ENCODE measurements around the gene RANBP2.
A peak's percentile ranks its signal among the peaks of the same experiment; 100 is the strongest.

RANBP2 gene

GRCh38 chr2:108778857-108779256 lies 59.6 kb downstream of the RANBP2 start:
- DNase-seq = no peak

- DNase-seq = no peak
Measured at GRCh38 chr2:108786008-108786353, 66.7 kb downstream of the RANBP2 start.

- DNase-seq = peak; percentile 93
Measured at GRCh38 chr2:108786354-108787215, 67.3 kb downstream of the RANBP2 start, which contains the start of gene CCDC138. Gene CCDC138 (plus strand): TSS chr2:108786771. CDS start chr2:108786823, 52 bp downstream.

GRCh38 chr2:108787216-108787541 lies 67.9 kb downstream of the RANBP2 start:
- peak; percentile 44 for DNase-seq

GRCh38 chr2:108803045-108803736 lies 83.9 kb downstream of the RANBP2 start:
- DNase-seq = no peak

GRCh38 chr2:108805032-108805431 lies 85.8 kb downstream of the RANBP2 start:
- DNase-seq = no peak

GRCh38 chr2:108805782-108806181 lies 86.5 kb downstream of the RANBP2 start:
- no peak for DNase-seq

- no peak for DNase-seq
Measured at GRCh38 chr2:108806371-108807113, 87.3 kb downstream of the RANBP2 start.

- no peak for DNase-seq
Measured at GRCh38 chr2:108809936-108810335, 90.7 kb downstream of the RANBP2 start.

GRCh38 chr2:108810993-108811957 lies 92.0 kb downstream of the RANBP2 start:
- DNase-seq = no peak

GRCh38 chr2:108813732-108814131 lies 94.5 kb downstream of the RANBP2 start:
- DNase-seq = no peak

- no peak for DNase-seq
Measured at GRCh38 chr2:108820482-108820881, 101.2 kb downstream of the RANBP2 start.

- no peak for DNase-seq
Measured at GRCh38 chr2:108823286-108823685, 104.0 kb downstream of the RANBP2 start.

- no peak for DNase-seq
Measured at GRCh38 chr2:108824316-108825070, 105.2 kb downstream of the RANBP2 start.

- no peak for DNase-seq
Measured at GRCh38 chr2:108825254-108825653, 106.0 kb downstream of the RANBP2 start.

GRCh38 chr2:108825736-108826135 lies 106.5 kb downstream of the RANBP2 start:
- no peak for DNase-seq

- no peak for DNase-seq
Measured at GRCh38 chr2:108829578-108830310, 110.5 kb downstream of the RANBP2 start.

GRCh38 chr2:108833219-108833618 lies 113.9 kb downstream of the RANBP2 start:
- no peak for DNase-seq

GRCh38 chr2:108834620-108835019 lies 115.3 kb downstream of the RANBP2 start:
- DNase-seq = no peak

- no peak for DNase-seq
Measured at GRCh38 chr2:108835040-108835439, 115.8 kb downstream of the RANBP2 start.

All from NCI-H2227 treated with DMSO at 0.1 percent for 48 hours (cell line).